NCI-H460 (cell line): Measurements from ENCODE around the gene CHMP6. TPM values are rescaled to one million over a fixed set of nuclear protein-coding genes. Genes with fewer than 3 reads are reported as not detected.

Source experiments
- DNase-seq: peaks from one replicate; pipeline ENCODE4 v3.0.0-alpha.2; 2016; ENCODE audit warnings: low read depth; ENCODE audit errors: extremely low read depth
- total RNA-seq: library from RNA; depleted of rRNA; stranded (reverse); fragments of >200 nt; shearing (Covaris generic); gene quantifications from 2 replicates; pipeline ENCODE4 v1.2.3, GENCODE V29; 2014; rRNA removed

Gene CHMP6
- total RNA-seq, 1 experiment from 2014 or later = 7.6 TPM

GRCh38 chr17:81039096-81039495 is 47.5 kb downstream of the CHMP6 start:
- DNase-seq = no peak

- DNase-seq = no peak
Measured at GRCh38 chr17:81039854-81040758, 48.5 kb downstream of the CHMP6 start.

DNA sequence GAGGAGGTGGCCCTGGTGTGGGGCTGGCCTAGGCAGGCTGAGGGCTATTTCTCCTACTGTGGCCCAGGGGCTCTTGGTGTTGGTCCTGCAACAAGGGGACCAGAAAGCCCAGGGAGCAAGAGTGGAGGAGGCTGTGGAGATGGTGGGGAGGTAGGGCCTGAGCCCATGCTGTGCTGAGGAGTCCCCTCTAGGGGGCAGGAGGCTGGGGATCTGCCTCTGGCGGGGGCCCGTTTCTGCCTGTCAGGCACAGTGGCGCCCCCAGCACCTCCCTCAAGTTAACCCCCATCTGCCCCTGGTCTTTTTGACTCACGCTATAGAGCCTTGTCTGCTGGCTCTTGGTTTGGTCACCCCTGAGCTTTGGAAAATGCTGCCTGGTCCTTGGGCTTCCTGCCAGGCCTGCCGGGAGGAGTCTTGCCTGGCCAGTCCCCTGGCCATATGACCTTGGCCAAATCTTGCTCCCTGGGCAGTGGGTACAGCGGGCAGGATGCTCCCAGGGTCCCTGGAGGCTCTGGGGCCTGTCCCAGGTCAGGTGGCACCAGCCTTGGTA is 49.2 kb downstream of the CHMP6 start:
- DNase-seq = no peak

- DNase-seq = no peak
Measured at GRCh38 chr17:81042606-81043005, 51.0 kb downstream of the CHMP6 start.

DNA sequence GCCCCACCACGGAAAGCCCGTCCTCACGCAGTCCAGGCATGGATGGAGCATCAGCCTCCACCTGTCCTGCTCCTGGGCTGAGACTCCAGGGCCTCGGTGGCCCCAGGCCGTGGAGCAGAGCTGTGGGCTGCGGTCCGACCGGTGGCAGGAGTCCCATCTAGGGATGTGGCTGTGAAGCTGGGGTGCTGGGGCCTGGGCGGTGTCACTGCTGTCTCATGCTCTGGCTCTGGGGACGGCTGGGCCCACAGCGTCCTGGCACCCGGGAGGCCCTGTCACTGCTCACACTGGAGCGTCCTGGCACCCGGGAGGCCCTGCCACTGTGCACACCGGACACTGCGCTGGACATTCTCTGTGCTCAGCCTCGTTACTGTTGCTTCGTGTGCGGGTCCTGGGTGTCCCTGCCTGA is 51.7 kb downstream of the CHMP6 start:
- DNase-seq = no peak

- DNase-seq = no peak
Measured at GRCh38 chr17:81043725-81044427, 52.2 kb downstream of the CHMP6 start.

DNA sequence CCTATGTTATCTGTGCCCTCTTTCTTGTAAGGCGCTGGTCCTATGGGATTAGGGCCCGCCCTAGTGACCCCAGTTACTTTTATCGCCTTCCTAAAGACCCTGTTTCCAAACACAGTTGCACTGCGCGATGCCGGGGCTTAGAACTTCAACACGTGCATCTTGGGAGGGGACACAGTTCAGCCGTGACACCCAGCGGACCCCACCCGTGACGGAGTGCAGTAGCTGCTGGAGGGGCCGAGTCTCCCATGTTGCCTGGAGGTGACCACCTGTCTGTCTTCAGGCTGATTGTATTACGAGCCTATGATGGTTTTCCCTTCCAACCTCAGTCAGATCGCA is 52.8 kb downstream of the CHMP6 start:
- no peak for DNase-seq

GRCh38 chr17:81044764-81045589 is 53.3 kb downstream of the CHMP6 start:
- no peak for DNase-seq

DNA sequence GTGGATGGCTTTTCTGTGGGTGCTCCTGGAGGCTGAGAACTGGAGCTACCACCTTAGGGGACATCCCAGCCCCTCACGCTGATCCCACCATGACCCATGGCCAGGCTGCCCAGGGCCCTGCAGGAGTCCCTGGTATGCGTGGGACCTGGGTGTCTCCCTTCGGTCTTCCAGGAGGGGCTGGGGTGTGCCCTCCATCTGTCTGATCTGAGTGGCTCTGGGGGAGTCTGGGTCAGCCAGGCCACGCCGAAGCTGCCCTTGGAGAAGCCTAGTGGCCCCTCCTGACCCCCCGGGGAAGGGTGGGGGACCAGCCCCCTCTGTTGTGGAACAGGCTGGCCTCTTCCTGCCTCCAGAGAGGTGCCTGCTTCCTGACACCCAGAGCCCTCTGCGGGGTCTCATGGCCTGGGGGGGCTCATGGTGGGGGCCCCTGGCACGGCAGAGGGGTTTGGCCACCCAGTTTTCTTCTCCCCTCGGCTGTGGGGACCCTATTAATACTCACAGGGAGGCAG is 54.0 kb downstream of the CHMP6 start:
- DNase-seq = no peak

GRCh38 chr17:81046132-81046769 is 54.6 kb downstream of the CHMP6 start:
- DNase-seq = no peak

DNA sequence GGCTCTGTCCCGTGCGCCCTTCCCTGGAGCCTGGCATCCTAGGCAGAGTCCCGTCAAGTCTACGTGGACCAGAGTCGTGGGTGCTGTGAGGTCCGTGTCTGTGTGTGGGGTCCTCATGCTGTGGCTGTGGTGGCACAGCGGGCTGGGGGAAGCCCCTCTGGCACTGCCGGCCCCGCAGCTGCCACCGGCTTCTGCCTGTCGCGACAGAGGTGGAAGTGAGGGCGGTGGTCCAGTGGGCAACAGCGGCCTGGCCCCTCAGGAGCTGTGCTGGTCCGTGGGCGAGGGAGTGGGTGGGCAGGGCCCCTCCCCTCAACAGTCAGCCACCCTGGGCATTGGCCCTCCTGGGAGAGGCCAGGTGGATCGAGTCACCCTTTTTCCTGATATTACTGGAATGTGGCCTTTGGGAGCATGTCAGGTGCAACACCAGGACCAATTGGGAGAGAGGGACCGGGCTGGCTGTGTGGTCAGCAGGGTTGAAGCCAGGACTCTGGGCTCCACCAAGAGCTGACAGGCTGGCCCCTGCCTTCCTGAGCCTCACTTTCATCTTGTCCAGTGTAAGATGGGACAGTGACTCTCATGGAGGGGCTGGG is 55.2 kb downstream of the CHMP6 start:
- no peak for DNase-seq

- DNase-seq = no peak
Measured at GRCh38 chr17:81048827-81049371, 57.3 kb downstream of the CHMP6 start.

DNA sequence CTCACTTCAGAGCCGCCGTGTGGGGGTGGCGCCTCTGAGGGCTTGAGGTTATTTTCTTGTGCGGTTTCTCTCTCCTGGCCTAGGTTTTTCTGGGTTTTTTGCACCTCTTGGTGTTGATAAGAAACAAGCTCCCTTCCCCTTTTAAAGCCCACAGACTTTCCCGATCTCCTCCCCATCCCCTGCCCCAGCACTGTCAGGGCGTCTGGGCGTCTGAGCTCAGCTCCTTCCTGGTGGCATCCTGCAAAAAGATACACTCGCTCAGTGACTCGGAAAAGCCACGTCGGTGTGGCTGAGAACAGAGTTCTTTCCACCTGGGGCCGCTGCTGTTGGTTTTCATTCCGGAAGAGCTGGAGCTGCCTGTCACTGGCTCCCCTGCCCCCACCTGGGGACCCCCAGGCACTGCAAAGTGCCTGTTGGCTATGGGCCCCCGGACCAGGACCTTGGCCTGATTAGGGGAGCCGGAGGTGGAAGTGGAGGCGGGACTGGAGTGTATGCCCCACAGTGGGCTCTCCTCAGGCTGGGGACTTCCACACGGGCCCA is 57.8 kb downstream of the CHMP6 start:
- DNase-seq = no peak

Other genes starting within 250 kb of the CHMP6 start
- gene BAIAP2, start 43.3 kb downstream of the CHMP6 start, total RNA-seq = 9.7 and 13.1 TPM in 2 replicates
- not detected in 2 replicates for gene PVALEF, start 173.7 kb downstream of the CHMP6 start, total RNA-seq
- gene AATK, start 174.4 kb downstream of the CHMP6 start, total RNA-seq = 0.43 and 0.74 TPM in 2 replicates
- 5.2 TPM in 2 replicates for gene CEP131, start 231.1 kb downstream of the CHMP6 start, total RNA-seq
- gene TEPSIN, start 247.2 kb downstream of the CHMP6 start, total RNA-seq = 18.3 and 19.6 TPM in 2 replicates
- 78.3 and 88.5 TPM in 2 replicates for gene NDUFAF8, start 247.5 kb downstream of the CHMP6 start, total RNA-seq